Lung microvascular endothelial cell (primary cell): ENCODE results near the gene KLF13. TPM values are rescaled to one million over a fixed set of nuclear protein-coding genes. Genes with fewer than 3 reads are reported as not detected.

Experiments used
- DNase-seq, 2 donors: peaks; one replicate each; pipeline versions ENCODE4 v3.0.0 to v3.0.0-alpha.2; 2010; ENCODE audit warnings: low read depth in 2 of 2
- total RNA-seq: library from RNA; depleted of rRNA; stranded (reverse); fragments of >200 nt; gene quantifications from 2 replicates; pipeline ENCODE4 v1.2.1, GENCODE V29; 2014

KLF13 gene
- total RNA-seq, 1 donor from 2014 or later = 31.7 TPM

GRCh38 chr15:31361764-31362515, 35.3 kb downstream of the KLF13 start:
- DNase-seq = no peak

GRCh38 chr15:31362886-31363285, 36.3 kb downstream of the KLF13 start:
- no peak for DNase-seq

- no peak for DNase-seq
Observed at GRCh38 chr15:31364301-31365031, 37.8 kb downstream of the KLF13 start.

- no peak for DNase-seq
Observed at GRCh38 chr15:31365032-31365654, 38.5 kb downstream of the KLF13 start.

GRCh38 chr15:31365655-31366127, 39.1 kb downstream of the KLF13 start:
- peak; percentile 27 to 78 for DNase-seq

GRCh38 chr15:31366169-31366734, 39.6 kb downstream of the KLF13 start:
- no peak for DNase-seq

GRCh38 chr15:31367021-31367729, 40.5 kb downstream of the KLF13 start:
- DNase-seq = no peak

- no peak for DNase-seq
Observed at GRCh38 chr15:31367730-31368344, 41.2 kb downstream of the KLF13 start.

GRCh38 chr15:31369727-31370126, 43.1 kb downstream of the KLF13 start:
- no peak for DNase-seq

GRCh38 chr15:31371520-31372240, 45.0 kb downstream of the KLF13 start:
- DNase-seq = no peak

- peak in 1 of 2 donors; percentile 47 for DNase-seq
Observed at GRCh38 chr15:31372635-31373091, 46.0 kb downstream of the KLF13 start.

GRCh38 chr15:31373096-31373865, 46.6 kb downstream of the KLF13 start:
- no peak for DNase-seq

- DNase-seq = no peak
Observed at GRCh38 chr15:31373970-31374369, 47.3 kb downstream of the KLF13 start.

GRCh38 chr15:31374489-31374888, 47.9 kb downstream of the KLF13 start:
- DNase-seq = no peak

- no peak for DNase-seq
Observed at GRCh38 chr15:31374986-31375385, 48.4 kb downstream of the KLF13 start.

- DNase-seq = no peak
Observed at GRCh38 chr15:31375772-31376171, 49.1 kb downstream of the KLF13 start.

GRCh38 chr15:31376511-31376910, 49.9 kb downstream of the KLF13 start:
- DNase-seq = no peak

GRCh38 chr15:31377030-31377429, 50.4 kb downstream of the KLF13 start:
- DNase-seq = no peak

- no peak for DNase-seq
Observed at GRCh38 chr15:31378363-31378903, 51.8 kb downstream of the KLF13 start.
